GM10847 (cell line): ENCODE results near the gene RHBDF2.

Source experiments
- POLR2A ChIP-seq: IDR thresholded peaks from 2 replicates; pipeline ENCODE4 v1.6.1; 2011; ENCODE audit not compliant: insufficient read length; ENCODE audit errors: extremely low read depth

Gene RHBDF2

DNA sequence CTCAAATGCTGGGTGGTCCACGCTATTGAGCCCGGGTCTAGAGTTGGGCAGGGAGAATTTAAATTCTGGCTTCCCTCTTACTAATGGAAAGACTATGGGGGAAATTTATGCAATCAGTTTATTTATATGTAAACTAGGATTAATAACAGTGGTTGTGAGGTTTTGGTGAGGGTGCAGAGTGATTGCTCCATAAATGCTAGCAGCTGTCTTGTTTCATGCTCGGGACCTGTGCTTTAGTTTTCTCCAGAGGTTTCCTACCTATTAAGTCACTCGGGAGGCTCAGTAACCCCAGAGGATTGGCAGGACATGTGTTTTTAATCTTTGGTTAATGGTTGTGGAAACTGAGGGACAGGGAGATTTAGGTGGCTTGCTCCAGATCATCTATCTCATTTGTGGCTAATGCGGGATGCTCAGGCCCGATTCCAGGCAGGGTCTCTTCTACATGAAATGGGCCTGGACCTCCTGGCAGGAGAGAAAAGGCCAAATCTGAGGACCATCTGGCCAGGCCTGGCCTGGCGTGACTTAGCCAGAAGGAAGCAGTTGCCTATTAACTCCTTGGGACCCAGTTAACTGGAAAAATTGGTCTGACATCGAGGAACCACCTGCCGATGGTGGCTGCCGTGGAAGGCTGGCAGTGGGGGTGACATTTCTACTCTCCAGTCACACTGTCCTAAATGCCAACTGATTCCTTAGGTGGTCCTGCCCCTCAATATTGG lies 40.7 kb upstream of the RHBDF2 start:
- TF ChIP-seq POLR2A: no peak

- TF ChIP-seq POLR2A: no peak
These were observed 39.4 kb upstream of the RHBDF2 start for GRCh38 chr17:76540381-76541300.

GRCh38 chr17:76539631-76540271 lies 38.5 kb upstream of the RHBDF2 start, which contains the start of gene PRCD:
TSS of gene PRCD (plus strand) at chr17:76540044. CDS start at chr17:76540142, 98 bp downstream.
- TF ChIP-seq POLR2A: no peak

DNA sequence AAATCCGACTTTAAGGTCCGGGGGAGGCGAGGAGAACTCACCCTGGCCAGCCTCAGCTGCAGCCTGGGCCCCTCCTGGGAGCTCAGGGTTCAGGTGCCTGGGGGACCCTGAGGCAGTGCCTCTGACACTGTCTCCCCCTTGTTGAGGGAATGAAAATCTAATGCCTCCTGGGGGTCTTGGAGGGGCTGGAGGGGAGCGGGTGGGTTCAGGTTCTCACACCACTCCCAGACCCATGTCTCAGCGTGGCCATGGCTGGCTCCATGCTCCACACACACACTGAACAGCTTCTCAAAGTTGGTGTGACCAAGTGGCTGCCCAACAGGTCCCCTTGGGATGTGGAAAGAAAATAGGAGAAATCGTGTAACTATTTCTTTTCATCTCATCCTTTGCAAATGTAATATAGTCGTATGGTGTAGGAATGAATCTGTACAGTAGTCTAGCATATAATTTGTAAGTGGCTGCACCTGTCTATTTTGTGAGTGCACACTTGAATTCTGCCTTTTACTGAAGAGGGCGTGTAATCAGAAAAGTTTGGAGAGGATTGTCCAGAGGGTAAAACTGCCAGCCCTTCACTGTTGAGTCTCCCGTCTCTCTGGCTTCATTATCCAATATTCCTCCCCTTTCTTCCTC lies 37.8 kb upstream of the RHBDF2 start:
- TF ChIP-seq POLR2A: no peak

- TF ChIP-seq POLR2A: no peak
These were observed 37.2 kb upstream of the RHBDF2 start for GRCh38 chr17:76538281-76538931.

GRCh38 chr17:76537578-76538280 lies 36.5 kb upstream of the RHBDF2 start, which contains the start of gene CYGB:
TSS of gene CYGB (minus strand) at chr17:76537709. CDS start at chr17:76537542, 167 bp downstream.
- TF ChIP-seq POLR2A: no peak

DNA sequence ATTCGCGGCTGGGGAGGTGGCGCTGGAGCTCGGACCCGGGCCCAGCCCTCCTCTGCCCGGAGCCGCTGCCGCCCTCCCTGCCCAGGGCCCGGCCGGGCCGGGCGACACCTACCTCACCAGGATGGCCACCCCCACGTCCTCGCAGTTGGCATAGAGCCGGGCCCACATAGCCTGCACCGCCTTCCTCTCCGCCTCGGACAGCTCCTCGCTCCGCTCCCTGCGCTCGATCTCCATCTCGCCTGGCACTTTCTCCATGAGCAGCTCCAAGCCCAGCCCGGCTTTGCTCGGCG lies 36.0 kb upstream of the RHBDF2 start:
- TF ChIP-seq POLR2A: no peak

GRCh38 chr17:76536511-76537287 lies 35.5 kb upstream of the RHBDF2 start:
- no peak for TF ChIP-seq POLR2A

- no peak for TF ChIP-seq POLR2A
These were observed 34.7 kb upstream of the RHBDF2 start for GRCh38 chr17:76535788-76536510.

DNA sequence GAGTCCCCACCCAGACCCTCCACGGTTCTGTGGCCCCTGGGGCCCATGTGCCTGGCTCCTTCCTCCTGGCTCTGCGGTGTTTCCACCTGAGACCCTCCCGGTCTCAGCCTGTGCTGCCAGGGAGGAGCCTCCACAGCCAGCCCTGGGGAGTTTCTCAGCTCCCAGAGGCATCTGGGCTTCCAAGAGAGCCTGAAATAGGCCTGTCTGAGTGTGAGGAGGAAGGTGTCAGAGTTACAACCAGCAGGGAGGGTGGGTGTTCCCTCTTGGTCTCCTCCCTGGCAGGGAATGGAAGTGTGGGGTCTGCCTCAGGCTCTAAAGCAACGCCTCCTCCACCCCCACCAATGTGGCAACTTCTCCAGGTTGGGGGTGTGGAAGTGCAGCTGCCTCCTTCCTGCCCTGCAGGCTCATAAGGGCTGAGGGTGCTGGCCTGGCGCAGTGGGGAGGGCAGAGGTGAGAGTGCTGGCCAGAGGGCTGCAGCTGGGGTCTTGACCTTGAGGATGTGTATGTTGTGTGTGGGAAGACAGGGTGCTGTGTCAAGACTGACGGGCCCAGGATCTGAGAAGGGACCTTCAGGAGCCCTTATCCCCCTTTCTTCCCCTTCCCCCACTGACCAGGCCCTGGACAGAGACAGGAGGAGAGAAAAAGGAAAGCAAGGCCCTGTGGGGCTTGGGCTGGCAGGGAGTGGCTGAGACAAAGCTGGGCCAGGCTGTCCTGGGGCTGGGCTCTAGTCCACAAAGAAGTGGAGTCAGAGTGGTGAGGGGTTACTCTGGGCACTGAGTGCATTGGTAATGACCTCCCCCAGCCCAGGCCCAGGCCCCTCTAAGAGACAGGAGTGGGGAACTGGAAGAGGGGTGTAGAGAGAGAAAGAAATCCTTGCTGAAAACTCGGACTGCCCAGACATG lies 33.9 kb upstream of the RHBDF2 start:
- no peak for TF ChIP-seq POLR2A

DNA sequence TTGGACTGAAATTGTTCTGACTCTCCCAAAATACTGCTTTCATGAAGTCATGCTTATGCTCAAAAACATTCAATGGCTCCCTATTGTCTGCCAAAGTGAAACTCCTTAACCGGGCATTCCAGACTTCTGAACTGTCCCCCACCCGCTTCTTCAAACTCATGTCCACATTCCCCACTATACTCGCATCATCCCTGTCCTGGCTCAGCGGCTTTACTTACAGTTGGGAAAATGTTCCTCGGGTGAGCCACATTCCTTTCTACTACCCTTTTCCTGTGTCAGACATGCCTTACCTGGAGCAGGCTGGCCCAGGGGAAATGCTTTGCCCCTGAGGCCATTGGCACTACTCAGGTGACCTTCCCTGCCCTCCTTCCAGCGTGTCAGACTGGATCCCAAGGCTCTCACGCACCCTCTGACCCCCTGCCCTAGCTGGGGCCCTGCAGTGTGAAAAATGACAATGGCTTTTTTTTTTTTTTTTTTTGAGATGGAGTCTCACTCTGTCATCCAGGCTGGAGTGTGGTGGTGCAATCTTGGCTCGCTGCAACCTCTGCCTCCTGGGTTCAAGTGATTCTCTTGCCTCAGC lies 30.9 kb upstream of the RHBDF2 start:
- no peak for TF ChIP-seq POLR2A
